AG08396 (cell line): Measurements from ENCODE around the gene LAMA4.
A peak's percentile ranks its signal among the peaks of the same experiment; 100 is the strongest.

Experiments
- DNase-seq: peaks from one replicate; pipeline ENCODE4 v3.0.0; 2012; ENCODE audit warnings: low spot score, mixed read lengths

The LAMA4 gene

DNA sequence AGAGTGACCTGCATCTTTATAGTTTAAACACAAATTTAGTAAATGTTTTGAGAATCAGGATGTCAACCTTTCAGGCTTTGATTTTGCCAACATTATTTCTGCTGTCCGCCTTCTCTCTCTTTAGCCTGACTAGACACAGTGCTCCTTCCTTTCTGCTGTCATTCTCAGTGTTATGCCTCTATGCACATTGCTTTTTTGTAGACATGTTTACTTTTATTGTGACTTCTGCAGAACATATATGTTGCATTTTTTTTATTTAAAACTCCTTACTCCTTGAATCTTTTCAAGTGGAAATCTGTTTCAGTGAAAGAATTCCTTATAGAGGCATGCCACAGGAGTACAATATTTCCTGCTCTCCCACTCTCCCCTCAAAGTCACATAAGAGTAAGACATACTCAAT is 64.2 kb downstream of the LAMA4 start:
- DNase-seq, result no peak

DNA sequence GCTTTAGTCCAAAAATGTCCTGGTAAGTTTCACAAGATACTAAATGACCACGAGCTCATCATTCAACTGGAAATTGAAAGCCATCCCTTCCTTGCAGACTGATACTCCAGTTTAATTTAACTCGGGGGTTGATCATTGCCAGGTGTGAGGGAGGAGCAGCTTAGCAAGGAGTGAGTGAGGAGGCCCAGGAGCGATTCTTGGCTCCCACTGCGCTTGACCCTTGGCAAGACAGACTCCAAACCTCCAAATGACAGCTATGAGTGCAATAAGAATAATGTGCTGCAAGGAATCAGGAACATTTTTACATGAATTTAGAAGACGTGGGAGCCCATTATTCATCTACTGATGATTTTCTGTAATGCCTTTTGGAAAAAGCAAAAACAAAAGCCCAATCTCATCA is 64.9 kb downstream of the LAMA4 start:
- DNase-seq, result no peak

DNA sequence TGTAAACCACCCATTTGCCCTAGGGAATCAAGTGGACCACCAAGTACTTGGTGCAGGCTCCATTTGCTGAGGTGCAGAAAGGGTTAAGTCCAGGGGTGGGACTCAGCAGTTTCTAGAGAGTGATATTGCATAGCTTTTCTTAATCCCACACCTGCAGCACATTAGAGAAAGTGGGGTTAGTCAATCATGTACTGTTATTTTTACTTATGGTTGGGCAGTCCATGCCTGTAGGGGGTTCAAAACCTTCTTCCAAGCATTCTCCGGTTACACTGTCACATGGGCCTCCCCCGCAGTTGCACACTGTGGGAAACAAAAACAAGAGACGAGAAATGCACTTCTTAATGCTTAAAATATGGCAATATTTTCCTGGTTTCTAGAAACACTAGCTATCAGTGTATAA is 65.5 kb downstream of the LAMA4 start:
- no peak for DNase-seq

DNA sequence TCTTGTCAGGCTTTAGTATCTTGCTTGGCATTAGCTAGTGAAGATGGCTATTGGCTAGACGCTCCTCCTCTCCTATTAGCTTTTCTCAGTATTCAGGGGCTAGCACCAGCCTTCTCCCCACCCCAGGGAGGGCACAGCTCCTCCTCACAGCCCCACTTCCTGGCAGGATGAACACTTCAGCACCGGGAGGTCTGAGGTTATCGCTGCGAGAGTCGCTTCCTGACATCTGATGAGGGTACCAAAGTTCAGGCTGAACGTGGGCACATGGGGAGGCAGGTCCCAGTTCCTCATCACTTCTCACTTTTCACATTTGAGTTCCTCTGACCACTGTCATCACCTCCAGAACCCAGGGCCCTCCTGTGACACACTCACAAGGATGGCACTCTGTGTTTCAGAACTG is 66.6 kb downstream of the LAMA4 start:
- no peak for DNase-seq

DNA sequence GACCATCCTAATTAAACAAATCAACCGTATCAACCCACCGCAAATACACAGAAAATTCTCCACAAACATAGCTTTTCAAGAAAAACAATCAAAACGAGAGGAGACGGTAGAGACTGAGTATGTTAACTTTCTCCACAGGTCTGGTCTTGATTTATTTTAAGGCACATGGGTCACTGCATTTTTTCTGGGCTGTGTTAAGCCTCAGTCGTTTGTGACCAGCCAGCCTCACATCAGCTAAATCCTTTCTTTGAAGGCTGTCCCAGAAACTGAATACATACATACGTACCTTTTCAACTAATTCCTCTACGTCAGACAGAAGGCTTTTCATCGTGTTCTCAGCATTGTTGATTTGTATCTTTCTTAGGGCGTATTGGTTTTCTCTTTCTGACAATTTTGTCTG is 69.4 kb downstream of the LAMA4 start:
- no peak for DNase-seq

DNA sequence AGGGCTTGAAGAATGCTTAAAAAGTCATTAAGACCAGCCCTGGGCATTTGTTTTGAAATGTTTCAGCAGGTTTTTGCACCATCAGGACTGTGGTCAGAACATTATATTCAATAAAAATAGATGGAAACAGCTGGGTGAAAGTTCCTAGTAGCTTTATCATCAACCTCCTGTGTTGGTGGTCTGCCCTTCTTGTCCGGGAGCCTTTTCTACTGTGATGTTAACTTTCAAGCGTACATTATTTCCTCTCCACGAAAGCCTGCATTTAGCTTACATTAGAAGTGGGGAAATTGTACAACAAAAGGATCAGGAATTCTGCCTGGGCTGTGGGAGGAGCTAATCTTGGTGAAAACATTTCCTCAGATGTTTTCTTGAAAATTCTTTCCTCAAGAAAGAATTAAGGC is 71.1 kb downstream of the LAMA4 start:
- DNase-seq, result no peak

DNA sequence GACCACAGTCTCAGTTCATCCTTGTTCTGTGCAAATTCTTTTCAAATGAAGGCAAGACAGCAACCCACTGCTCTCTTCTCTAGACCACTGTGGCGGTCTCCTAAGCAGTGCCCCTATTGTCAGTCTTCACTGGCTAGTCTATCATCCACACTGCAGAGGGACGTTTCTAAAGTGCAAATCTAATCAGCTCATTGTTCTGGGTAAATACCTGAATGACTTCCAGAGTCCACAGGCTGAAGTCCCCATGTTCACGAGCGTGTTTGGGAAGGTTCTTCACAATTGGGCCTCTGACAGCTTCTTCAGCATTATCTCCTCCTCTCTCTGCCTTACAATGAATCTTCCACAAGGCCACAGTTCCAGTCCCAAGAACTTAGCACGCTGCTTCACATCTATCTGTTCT is 73.2 kb downstream of the LAMA4 start:
- DNase-seq, result no peak

DNA sequence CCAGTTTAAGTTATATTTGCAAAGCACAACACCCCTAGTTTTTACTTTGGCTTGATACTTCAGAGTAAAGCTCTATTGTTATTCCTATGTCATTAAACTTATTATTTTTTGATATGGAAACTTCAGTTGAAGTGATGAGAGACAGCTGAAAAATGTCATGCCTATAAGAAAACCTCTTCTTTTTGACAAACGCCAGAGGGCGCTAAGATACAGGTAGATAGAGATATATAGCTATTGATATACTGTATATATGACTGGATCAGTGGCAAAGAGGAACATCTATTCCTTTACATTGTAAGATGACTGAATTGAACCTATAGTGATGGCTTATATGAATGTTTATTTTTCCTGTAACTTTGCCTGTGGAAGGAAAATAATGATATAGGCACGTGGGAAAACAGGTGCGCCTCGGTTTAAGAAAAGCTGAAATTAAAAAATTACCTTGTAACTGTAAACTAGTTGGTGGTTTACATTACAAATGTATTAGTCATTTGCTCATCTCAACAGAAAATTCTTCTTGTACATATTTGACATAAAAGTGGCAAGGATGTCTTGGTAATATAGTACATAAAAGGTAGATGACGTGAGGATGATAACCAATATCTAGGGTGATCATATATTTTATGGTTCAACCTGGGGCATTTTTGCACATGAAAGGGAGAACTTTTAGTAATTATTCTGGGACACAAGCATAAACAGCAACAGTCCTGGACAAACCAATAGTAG is 74.1 kb downstream of the LAMA4 start:
- peak; percentile 30 for DNase-seq

DNA sequence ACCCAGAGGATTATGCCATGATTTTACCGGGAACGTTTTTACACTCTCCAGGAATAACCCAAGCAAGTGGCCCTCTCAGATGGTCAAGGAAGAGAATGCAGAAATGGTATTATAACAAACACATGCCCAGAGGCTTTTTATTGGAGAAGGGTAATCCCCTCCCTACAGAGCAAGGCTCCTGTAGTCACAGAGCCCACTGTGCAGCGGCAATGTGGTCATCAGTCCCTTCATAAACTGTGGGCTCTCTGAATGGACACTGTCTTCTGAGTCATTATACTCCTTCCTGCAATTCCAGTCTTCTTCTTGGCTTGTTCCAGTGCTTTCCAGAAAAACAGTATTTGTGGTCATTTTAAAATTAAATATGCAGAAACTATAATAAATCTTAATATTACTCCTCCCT is 74.7 kb downstream of the LAMA4 start:
- DNase-seq, result no peak

DNA sequence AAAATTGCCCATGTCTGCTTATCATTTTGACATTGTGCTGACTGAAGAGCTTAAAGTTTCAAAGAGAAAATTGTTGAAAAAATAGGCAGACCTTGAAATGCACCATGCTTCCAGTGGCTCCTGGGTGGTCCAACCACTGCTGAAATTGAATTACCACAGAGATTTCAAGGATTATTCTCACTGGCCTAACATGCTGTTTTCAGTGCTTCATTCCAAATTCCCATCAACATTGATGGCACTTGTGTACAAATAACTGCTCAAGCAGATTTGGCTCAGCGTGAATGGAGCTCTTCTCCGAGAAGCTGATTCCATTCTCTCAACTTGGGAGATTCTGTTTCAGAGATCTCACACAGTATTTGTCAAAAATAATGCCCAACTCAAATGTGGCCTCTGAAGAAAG is 75.5 kb downstream of the LAMA4 start:
- no peak for DNase-seq

DNA sequence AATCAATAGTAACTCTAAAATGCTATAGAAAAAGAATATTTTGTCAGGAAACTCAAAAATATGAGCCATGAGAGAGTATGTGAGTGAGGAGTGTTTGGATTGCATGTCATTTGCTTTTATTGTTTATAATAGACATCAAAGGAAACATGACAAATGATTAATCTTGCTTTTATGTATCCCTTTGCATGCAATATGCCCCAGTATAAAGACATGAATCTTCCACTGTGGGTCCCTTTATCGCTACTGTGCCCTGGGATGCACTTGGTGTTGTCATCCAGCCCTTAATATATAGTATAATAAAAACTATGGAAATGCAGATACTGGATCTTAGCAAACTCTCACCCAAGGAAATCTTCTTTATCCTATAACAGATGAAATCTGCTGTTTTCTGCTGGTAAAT is 77.3 kb downstream of the LAMA4 start:
- no peak for DNase-seq

DNA sequence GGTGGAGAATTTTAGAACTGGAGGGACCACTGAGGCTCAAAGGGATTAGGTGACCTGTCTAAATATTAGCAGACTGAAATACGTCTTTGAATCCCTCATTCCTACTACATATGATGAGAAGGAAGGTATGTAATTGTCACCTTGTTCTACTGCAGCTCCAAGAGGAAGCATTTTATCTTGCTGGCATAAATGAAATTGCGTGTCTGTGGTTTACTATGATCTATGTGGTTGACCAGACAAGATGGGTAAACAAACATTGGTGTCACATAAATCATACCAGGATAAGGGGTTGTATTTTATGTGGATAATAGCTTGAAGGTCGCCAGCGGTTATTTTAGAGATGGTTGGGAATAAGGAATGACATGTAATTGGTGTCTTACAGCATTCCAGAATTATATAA is 78.2 kb downstream of the LAMA4 start:
- no peak for DNase-seq

DNA sequence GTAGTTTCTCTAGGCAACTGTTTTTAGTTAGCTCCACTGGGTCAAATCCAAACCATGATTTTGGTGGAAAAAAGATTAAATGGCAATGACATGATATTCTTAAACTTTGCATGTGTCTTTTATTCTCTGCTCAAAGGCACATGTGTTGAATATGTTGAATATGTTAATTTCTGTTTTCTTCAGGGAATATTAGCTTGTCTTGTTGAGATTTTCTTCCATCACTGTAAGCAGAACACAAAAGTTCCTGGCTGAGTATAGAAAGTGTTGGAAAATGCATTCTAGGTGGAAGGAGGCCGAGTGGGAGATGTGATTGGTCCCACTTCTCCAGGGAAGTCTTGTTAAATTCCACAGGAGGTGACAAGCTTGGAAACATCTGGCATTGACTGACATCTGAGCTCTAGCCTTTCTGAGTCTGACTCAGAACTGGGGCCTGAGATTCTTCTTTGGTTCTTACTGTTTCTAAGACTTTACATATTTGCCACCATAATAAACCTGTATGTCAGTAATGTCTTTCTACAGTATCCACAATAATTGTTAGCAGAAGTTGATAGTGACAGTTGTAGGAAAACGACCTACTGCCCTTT is 81.1 kb downstream of the LAMA4 start:
- DNase-seq, result no peak

DNA sequence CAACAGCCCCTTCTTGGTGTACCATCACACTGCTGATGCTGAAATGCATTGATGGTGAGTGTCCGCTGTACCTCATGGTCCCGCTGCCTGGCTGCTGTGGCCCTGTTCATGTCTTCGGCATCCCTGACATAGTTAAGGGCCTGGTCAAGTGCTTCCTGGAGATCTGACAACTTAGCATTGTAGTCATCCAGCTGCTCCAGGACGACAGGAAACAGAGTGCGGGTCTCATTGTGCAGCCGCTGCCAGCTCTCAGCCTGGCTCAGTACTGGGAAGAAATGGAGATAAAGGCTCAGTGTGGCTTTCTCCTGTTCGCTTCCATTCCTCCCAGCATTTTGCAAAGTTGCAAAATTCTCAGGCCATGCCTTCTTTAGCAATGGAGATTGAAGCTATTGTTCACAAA is 81.8 kb downstream of the LAMA4 start:
- no peak for DNase-seq

DNA sequence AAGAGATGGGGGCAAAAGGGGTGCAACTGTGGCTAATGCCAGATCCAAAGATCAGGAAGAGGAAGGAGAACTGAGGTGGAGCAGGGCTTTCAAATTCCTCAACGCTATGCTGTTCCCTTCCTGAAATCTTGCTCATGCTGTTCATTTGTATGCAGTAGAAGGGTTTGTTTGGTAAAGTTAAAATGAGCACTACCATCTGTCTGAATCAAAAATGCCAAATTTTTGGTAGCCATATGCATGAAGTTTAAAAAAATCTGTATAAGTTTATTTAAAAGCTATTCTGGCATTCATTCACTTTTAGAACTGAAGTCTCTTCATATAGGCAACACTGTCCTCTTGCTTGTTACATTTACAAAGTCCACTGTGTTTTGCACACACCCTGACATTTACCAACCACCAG is 84.8 kb downstream of the LAMA4 start:
- DNase-seq, result no peak

DNA sequence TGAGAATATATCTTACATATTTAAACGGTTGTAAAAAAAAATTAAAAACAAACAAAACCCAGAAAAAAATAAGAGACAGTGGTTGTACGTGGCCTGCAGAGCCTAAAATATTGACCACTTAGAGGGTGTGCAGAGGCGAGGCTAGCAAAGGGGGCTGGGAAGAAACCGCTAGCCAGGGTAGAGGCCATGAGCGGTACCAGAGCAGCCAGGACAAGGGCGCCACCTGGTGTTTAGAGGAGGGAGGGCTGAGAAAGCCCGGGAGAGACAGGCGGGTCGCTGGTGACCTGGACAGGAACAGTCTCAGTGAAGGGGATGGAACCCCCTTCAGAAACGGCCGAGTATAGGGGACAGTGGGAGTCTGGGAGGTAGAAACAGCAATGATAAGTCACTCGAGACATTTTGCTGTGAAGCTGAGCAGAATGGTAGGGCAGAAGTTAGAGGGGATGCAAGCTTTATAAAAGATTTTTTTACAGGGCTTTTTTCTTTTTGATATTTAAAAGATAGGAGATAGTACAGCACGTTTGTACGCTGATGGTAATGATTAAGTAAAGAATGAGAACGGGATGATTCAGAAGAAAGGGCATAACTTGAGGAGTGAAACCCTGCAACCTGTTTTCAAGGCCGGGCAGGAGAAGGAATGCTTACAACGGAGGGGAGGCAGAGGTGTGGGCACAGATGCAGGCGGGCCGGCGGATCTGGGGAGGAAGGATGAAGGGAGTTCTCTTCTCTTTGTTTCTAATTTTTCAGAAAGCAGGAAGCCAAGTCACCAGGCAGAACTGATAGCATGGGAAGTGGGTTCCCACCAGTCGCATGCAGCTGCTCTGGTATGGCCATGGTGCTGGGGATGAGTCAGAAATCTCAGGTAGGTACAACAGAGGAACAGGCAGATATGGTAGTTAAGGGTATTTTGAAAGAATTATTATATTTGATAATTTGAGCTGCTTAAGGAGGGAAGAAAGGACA is 90.8 kb downstream of the LAMA4 start:
- peak; percentile 51 for DNase-seq

DNA sequence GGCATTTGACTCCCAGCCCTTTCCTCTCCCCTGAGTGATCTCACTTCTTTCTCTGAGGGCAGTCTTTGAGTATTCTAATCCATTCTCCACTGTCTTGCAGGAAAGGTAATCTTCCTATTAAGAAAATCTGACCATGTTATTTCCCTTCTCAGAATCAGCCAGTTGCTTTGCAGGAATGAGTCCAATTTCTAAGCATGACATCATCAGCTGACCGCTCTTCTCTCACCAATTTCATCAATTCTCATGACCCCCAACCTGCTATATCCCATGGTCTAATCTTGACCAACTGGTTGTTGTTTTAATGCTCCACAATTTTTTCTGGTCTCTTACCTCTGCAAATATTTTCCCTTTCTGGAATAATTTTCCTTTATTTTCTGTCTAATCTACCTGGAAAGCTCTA is 93.6 kb downstream of the LAMA4 start:
- no peak for DNase-seq

DNA sequence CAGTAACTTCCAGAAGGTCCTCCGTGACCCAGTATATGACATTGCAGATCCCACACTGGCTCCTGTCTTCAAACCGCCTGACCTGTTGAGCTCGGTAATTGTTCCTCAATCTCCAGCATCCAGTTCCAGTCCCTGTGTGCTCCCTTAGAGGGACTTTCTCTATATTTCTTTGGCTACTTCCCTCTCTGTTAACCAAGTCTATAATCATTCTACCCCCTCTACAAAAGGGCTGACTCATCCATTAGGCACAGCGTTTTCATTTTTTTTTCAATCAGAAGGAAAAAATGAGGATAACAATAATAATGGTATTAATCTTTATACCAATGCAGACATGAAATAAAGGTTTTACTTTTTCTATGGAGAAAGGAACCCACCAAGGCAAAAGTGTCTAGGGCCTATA is 97.7 kb downstream of the LAMA4 start:
- no peak for DNase-seq

DNA sequence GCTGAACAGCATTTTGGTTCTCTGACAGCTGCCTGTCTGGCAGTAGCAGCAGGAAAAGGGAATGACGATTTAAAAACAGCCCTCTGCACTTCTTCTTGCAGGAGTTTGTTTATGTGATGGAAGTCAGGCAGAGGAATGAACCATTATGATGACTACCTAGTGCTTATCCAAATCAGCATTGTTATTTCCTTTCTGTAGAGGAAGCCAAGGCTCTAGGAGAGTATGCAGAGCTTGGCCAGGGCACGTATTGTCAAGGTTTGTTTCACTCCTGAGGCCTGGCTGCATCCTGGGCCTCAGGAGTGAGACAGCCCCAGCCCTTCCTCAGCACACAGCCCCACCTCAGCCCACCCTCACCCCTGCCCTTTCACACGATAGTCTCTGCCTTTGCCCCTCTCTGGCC is 98.5 kb downstream of the LAMA4 start:
- DNase-seq, result peak; percentile 20

DNA sequence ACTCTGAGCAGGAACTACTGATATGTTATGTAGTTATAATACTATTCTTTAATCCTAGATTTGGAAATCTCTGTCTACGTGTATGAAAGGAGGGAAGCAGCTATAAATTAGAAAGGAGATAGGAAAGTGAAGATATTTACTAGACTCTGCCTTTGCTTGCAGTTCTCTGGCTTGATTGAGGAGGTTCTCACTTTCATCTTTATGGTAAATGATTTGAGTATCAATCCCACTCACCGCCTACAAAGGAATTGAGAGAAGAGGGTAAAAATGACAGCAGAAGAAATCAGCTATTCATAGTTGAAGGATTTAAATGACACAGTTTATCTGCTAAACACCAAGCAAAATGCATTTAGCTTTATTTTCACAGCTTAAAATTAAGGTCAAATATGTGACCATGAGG is 99.7 kb downstream of the LAMA4 start:
- no peak for DNase-seq

DNA sequence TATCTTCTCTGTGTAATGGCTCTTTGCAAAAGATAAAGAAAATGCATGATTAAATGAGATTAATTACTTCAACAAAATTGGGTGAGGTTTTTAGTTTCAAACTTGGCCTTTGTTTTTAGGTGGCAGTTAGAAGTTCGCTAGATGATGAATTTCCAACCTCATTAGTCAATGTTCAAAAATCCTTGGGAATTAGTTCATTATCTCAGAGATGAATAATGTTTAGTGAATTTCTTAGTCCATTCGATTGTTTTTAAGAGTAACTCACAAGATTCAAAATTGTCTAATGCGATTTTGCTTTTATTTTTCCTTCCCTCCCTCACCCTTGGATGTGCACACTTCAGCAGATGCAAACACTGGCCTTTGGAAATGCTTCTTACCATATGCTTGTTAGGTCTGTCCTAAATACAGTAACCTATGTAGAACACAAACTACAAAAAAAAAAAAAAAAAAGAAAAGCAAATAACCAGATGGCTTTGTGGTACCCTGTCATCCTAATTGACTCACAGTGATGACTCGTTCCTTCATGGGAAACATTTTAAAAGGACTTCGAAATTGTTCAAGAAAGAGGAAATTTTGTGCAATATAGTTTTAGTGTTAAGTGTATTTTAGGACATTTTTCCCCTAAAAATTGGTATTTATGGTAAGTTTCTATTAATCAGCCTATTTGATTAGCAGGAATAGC is 100.3 kb downstream of the LAMA4 start:
- DNase-seq, result peak; percentile 18

DNA sequence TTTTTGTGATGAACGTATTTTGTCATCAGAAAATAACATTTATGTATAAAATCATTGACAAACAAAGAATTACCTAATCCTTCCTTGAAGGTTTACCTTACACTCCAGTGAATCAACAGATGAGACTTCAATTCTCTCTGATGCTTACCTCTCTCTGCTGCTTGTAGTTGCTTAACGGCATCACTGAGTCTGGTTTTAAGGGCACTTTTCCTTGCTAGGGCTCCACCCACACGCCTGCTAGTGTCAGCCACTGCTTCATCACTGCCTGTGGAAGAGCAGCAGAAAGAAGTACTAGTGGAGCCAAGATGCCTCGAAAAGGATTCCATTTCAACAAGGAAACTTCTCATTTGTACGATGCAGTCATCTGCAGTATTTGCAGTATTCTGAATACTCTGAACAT is 104.0 kb downstream of the LAMA4 start:
- no peak for DNase-seq
